Measurements from ENCODE around the gene SLC22A23. TPM values are rescaled to one million over a fixed set of nuclear protein-coding genes. Genes with fewer than 3 reads are reported as not detected.

SLC22A23 gene
- total RNA-seq, 1 donor from 2014 or later: 18.7 TPM

DNA sequence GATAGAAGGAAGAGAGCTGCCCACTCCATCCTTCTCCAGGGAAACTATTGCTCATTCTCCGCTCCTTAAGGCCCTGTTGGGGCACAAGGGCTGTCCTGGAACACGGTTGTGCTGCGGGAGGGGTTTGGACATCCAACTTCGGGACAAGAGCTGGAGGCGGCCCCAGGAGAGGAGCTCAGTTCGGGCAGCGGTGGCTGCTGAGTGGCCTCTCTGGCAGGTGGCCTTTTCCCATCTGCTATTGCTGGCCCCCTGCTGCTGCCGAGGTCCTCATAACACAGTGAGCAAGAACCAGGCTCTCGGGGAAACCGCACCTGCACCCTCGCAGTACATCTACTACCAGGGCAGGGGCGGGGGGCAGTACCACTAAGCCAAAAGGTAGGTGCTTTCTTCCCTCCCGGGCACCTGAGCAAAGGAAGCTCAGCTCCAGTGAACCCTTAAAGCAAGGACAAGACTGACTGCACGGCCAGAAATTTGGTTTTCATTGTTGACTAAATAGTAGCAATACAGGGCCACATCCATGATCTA lies 134.4 kb downstream of the SLC22A23 start:
- no peak for DNase-seq (ENCODE audit: low read depth)

DNA sequence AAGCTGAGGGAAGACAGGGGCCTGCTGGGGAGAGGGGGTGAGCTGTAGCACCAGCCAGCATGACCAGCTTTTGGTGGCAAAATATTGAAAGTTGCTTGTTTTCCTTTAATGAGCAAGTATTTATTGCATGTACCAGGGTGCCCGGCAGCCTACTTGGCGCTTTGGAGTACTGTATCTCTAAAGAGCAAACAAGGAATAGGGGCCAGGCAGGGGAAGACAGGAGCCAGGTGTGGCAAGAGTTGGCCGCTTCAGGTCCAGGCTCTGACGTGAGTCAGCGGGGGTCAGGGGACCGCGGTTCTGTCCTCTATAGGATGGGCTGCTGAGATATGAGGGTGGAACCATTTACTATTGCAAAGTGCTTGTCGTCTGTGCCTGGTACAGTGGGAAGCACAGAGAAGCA lies 135.0 kb downstream of the SLC22A23 start:
- TF ChIP-seq, protein P1, sequence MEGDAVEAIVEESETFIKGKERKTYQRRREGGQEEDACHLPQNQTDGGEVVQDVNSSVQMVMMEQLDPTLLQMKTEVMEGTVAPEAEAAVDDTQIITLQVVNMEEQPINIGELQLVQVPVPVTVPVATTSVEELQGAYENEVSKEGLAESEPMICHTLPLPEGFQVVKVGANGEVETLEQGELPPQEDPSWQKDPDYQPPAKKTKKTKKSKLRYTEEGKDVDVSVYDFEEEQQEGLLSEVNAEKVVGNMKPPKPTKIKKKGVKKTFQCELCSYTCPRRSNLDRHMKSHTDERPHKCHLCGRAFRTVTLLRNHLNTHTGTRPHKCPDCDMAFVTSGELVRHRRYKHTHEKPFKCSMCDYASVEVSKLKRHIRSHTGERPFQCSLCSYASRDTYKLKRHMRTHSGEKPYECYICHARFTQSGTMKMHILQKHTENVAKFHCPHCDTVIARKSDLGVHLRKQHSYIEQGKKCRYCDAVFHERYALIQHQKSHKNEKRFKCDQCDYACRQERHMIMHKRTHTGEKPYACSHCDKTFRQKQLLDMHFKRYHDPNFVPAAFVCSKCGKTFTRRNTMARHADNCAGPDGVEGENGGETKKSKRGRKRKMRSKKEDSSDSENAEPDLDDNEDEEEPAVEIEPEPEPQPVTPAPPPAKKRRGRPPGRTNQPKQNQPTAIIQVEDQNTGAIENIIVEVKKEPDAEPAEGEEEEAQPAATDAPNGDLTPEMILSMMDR (IDR thresholded peaks at IDR 0.05; ENCODE audit: insufficient read depth, low read length, severe bottlenecking): no peak
- DNase-seq (ENCODE audit: low read depth): no peak
- H3K27me3 ChIP-seq (ENCODE audit: control insufficient read depth, insufficient read depth, low read length): no peaks in the 10 kb centered on the region

More for the DNA sequence above, 134.4 kb downstream of the SLC22A23 start:
- H3K36me3 ChIP-seq (ENCODE audit: control insufficient read depth, insufficient read depth, low read length): peaks cover 10% of the 10 kb centered on the region
- no peak overlapping the region for H3K4me3 ChIP-seq (ENCODE audit: low read depth, low read length)
- H3K27me3 ChIP-seq (ENCODE audit: control insufficient read depth, insufficient read depth, low read length): no peaks in the 10 kb centered on the region
- no peak for FAIRE-seq
- TF ChIP-seq, protein P1 (IDR thresholded peaks at IDR 0.05; ENCODE audit: insufficient read depth, low read length, severe bottlenecking): no peak

DNA sequence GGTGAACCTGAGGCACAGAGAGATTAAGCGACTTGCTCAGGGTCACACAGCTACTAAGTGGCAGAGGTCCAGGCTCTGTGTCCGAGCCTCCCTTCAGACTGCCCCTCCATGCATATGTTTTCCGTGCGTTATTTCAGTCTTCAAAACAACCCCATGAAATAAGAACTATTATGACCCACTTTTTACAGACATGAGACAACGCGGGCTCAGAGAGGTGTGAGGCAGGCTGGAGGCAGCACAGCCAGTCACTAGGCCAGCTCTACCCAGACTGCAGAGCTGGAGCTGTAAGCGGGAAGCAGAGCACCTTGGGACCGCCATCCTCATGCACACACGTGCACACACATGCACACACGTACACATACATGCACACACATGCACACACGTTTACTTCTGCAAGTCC lies 135.8 kb downstream of the SLC22A23 start:
- Histone ChIP-seq H3K27me3 (ENCODE audit: control insufficient read depth, insufficient read depth, low read length) (no peaks in the 10 kb centered on the region), H3K4me3 (ENCODE audit: low read depth, low read length) (no peak overlapping the region), H3K36me3 (ENCODE audit: control insufficient read depth, insufficient read depth, low read length) (peaks cover 10% of the 10 kb centered on the region)
- TF ChIP-seq, protein P1 (IDR thresholded peaks at IDR 0.05; ENCODE audit: insufficient read depth, low read length, severe bottlenecking): no peak
- FAIRE-seq: no peak
- no peak for DNase-seq (ENCODE audit: low read depth)

More for the DNA sequence above, 135.0 kb downstream of the SLC22A23 start:
- FAIRE-seq: no peak
- H3K36me3 ChIP-seq (ENCODE audit: control insufficient read depth, insufficient read depth, low read length): peaks cover 10% of the 10 kb centered on the region
- H3K4me3 ChIP-seq (ENCODE audit: low read depth, low read length): no peak overlapping the region

- no peak for FAIRE-seq
- TF ChIP-seq, protein P1 (IDR thresholded peaks at IDR 0.05; ENCODE audit: insufficient read depth, low read length, severe bottlenecking): no peak
- no peak overlapping the region for H3K4me3 ChIP-seq (ENCODE audit: low read depth, low read length)
- peaks cover 10% of the 10 kb centered on the region for H3K36me3 ChIP-seq (ENCODE audit: control insufficient read depth, insufficient read depth, low read length)
- no peaks in the 10 kb centered on the region for H3K27me3 ChIP-seq (ENCODE audit: control insufficient read depth, insufficient read depth, low read length)
- no peak for DNase-seq (ENCODE audit: low read depth)
These were observed 136.5 kb downstream of the SLC22A23 start for GRCh38 chr6:3320238-3320811.

DNA sequence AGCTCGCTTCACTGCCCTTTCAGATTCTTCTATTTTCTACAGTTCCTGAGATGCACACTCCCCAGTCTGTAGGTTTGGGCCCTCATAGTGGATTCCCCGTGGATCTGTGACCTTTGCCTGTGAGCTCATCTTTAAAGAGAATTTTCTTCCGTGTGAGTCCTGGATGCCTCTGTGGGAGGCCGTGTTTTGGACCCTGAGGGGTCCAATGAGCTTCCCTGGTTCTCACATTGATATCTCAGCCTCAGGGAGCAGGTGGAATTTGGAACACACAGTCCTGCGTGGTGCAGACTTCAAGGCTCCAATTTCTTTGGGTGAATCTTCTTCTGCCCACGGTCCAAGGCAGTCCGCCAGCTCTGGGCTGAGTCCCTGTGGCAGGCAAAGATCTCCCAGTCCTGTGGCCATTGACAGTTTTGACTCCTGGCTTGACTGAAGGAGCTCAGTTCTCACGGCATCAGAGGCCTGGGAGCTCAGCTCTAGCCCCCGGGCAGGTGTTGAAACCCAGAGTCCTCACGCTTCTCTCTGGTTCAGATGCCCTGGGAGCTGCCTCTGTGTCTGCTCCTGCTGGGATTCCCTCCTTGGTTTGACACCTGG lies 137.1 kb downstream of the SLC22A23 start:
- no peaks in the 10 kb centered on the region for H3K27me3 ChIP-seq (ENCODE audit: control insufficient read depth, insufficient read depth, low read length)
- DNase-seq (ENCODE audit: low read depth) (no peak), FAIRE-seq (no peak)
- H3K4me3 ChIP-seq (ENCODE audit: low read depth, low read length): no peak overlapping the region
- TF ChIP-seq, protein P1 (IDR thresholded peaks at IDR 0.05; ENCODE audit: insufficient read depth, low read length, severe bottlenecking): no peak
- H3K36me3 ChIP-seq (ENCODE audit: control insufficient read depth, insufficient read depth, low read length): peaks cover 10% of the 10 kb centered on the region

All from bronchial epithelial cell (primary cell).